Astrocyte of the cerebellum (primary cell): ENCODE results near the gene AKT1.

Experiments used
- DNase-seq: peaks from one replicate; pipeline ENCODE4 v3.0.0-alpha.2; 2011; ENCODE audit warnings: low read depth
- H3K4me3 ChIP-seq: 2 replicates; pipeline ENCODE4 v1.5.1; 2011; ENCODE audit warnings: mild to moderate bottlenecking, low read depth, low read length, moderate library complexity
- CTCF ChIP-seq: IDR thresholded peaks from 2 replicates; pipeline ENCODE4 v1.5.1; 2012; ENCODE audit warnings: low read length, low read depth, moderate library complexity, mild to moderate bottlenecking; ENCODE audit errors: missing control alignments
- in situ Hi-C: cut with HindIII; loops from 2 replicates; pipeline ENCODE4 v1.10.0; 2017; ENCODE audit warnings: low sequenced_read_pairs

The AKT1 gene

DNA sequence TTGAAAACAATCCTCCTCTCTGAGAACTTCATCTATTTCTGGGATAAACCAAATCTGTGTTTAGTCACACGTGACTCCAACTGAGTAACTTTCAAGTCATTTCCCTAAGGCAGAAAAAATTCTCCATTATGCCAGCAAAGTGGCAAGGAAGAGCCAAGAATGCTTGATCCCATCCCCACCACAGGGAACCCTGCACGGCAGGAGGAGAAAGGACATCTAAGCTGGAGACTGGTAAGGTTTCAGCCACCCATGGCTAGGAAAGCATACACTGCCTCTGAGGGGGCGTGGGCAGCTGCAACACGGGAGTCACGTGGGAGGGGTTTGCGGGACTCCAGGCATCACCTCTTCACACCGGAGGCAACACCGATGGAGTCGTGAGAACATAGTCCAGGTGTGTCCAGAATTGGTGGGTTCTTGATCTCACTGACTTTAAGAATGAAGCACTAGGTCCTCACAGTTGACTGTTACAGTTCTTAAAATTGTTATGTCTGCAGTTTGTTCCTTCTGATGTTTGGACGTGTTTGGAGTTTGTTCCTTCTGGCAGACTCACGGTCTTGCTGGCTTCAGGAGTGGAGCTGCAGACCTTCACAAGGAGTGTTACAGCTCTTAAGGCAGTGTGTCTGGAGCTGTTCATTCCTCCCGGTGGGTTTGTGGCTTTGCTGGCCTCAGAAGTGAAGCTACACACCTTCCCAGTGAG is 45.3 kb downstream of the AKT1 start:
- in situ Hi-C loops = no loop called here
- H3K4me3 ChIP-seq = no peak overlapping the region
- no peak for DNase-seq
- no peak for TF ChIP-seq CTCF

- in situ Hi-C loops = no loop called here
- DNase-seq = peak; percentile 48
- H3K4me3 ChIP-seq = no peak overlapping the region
- TF ChIP-seq CTCF = no peak
These were observed 46.4 kb downstream of the AKT1 start for GRCh38 chr14:104749111-104749649.

GRCh38 chr14:104747876-104748275 is 47.7 kb downstream of the AKT1 start:
- in situ Hi-C loops = no loop called here
- H3K4me3 ChIP-seq = no peak overlapping the region
- no peak for DNase-seq
- TF ChIP-seq CTCF = no peak

DNA sequence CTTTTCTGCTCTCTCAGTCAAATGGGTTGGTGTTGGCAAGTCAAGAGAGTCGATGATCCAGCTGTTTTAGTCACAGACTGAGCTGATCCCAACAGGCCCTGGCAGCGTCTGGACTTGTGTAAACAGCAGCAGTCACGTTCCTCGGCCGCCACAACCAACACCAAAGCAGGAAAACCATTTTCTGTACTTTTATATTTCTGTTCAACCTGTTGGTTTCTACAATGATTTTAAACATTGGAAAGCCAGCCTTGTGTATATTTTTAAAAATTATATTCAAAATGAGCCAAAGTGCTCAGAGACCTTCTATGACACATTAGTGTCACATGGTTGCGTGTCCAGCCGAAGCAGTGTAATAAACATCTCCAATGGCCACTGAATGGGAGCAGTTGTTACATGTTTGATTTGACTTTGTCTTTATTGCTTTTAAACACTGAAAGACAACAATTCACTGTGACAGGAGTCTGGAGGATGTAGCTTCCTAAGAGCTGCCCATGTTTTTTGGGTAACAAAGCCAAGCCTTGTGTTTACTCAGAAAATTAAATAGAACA is 48.5 kb downstream of the AKT1 start:
- no peak for DNase-seq
- in situ Hi-C loops = no loop called here
- no peak for TF ChIP-seq CTCF
- H3K4me3 ChIP-seq = no peak overlapping the region

GRCh38 chr14:104746071-104746545 is 49.4 kb downstream of the AKT1 start:
- in situ Hi-C loops = no loop called here
- no peak for DNase-seq
- no peak for TF ChIP-seq CTCF
- H3K4me3 ChIP-seq = no peak overlapping the region

GRCh38 chr14:104745431-104745830 is 50.1 kb downstream of the AKT1 start:
- no peak for TF ChIP-seq CTCF
- in situ Hi-C loops = no loop called here
- no peak for DNase-seq
- no peak overlapping the region for H3K4me3 ChIP-seq
